ENCODE results near the gene SPP2.

- TF ChIP-seq CHD2 (IDR thresholded peaks at IDR 0.05; ENCODE audit: low read depth, low read length) (no peak), RAD21 (CRISPR knock-in tag; conservative IDR thresholded peaks at IDR 0.05 in 1 of 2, IDR thresholded peaks at IDR 0.05 in 1 of 2) (no peak), SAFB (IDR thresholded peaks at IDR 0.05; ENCODE audit: borderline replicate concordance, low read depth, low read length) (no peak), CHD7 (IDR thresholded peaks at IDR 0.05; ENCODE audit: low read depth, low read length) (no peak), ZBTB40 (IDR thresholded peaks at IDR 0.05) (no peak), ZBTB40 (CRISPR knock-in tag; IDR thresholded peaks at IDR 0.05) (no peak), ZBTB26 (CRISPR knock-in tag; IDR thresholded peaks at IDR 0.05) (no peak), EZH2 (IDR thresholded peaks at IDR 0.05; ENCODE audit: borderline replicate concordance, low read depth, low read length) (no peak)
Observed at GRCh38 chr2:234098681-234099080, 48.2 kb downstream of the SPP2 start.

Data from K562 (cell line).